H54 (cell line): ENCODE measurements around the gene TOGARAM2.

Source experiments
- DNase-seq: peaks from one replicate; pipeline ENCODE4 v3.0.0; 2011; ENCODE audit warnings: low spot score, mixed read lengths; ENCODE audit not compliant: insufficient read length
- FAIRE-seq: peaks from 3 replicates; lab custom pipeline; 2011; peaks lifted over from hg19 to GRCh38; lab: Jason Lieb, UNC
- POLR2A ChIP-seq: IDR thresholded peaks from 2 replicates; pipeline ENCODE4 v1.6.1; 2011; ENCODE audit warnings: low read depth, mild to moderate bottlenecking, low read length

The TOGARAM2 gene

GRCh38 chr2:28997237-28997846 is 16.2 kb downstream of the TOGARAM2 start:
- DNase-seq (no peak), FAIRE-seq (no peak)
- TF ChIP-seq POLR2A, result no peak

GRCh38 chr2:28997847-28998735 is 17.0 kb downstream of the TOGARAM2 start:
- TF ChIP-seq POLR2A, result no peak
- FAIRE-seq, result no peak

GRCh38 chr2:29000481-29000880 is 19.4 kb downstream of the TOGARAM2 start:
- no peak for TF ChIP-seq POLR2A
- FAIRE-seq (no peak), DNase-seq (no peak)

More at GRCh38 chr2:28997847-28998735, 17.0 kb downstream of the TOGARAM2 start:
- DNase-seq, result no peak

GRCh38 chr2:29000956-29001355 is 19.9 kb downstream of the TOGARAM2 start:
- no peak for TF ChIP-seq POLR2A
- FAIRE-seq, result no peak
- no peak for DNase-seq

GRCh38 chr2:29001806-29002205 is 20.7 kb downstream of the TOGARAM2 start:
- DNase-seq (no peak), FAIRE-seq (no peak)
- TF ChIP-seq POLR2A, result no peak

GRCh38 chr2:29004755-29005154 is 23.7 kb downstream of the TOGARAM2 start:
- no peak for TF ChIP-seq POLR2A
- no peak for DNase-seq
- FAIRE-seq, result no peak

GRCh38 chr2:29005331-29005730 is 24.2 kb downstream of the TOGARAM2 start:
- no peak for FAIRE-seq
- no peak for DNase-seq
- TF ChIP-seq POLR2A, result no peak

GRCh38 chr2:29006092-29006979 is 25.2 kb downstream of the TOGARAM2 start:
- DNase-seq (no peak), FAIRE-seq (no peak)
- TF ChIP-seq POLR2A, result no peak

- DNase-seq (no peak), FAIRE-seq (no peak)
- no peak for TF ChIP-seq POLR2A
These were observed 25.8 kb downstream of the TOGARAM2 start for GRCh38 chr2:29006980-29007301.

- no peak for TF ChIP-seq POLR2A
- no peak for DNase-seq
- FAIRE-seq, result no peak
These were observed 28.2 kb downstream of the TOGARAM2 start for GRCh38 chr2:29009270-29009669.

GRCh38 chr2:29009711-29010677 is 28.9 kb downstream of the TOGARAM2 start:
- no peak for TF ChIP-seq POLR2A

GRCh38 chr2:29010946-29011345 is 29.8 kb downstream of the TOGARAM2 start:
- TF ChIP-seq POLR2A, result no peak
- DNase-seq, result no peak
- FAIRE-seq, result no peak

More at GRCh38 chr2:29009711-29010677, 28.9 kb downstream of the TOGARAM2 start:
- FAIRE-seq, result no peak
- no peak for DNase-seq
